Endodermal cell (in vitro differentiated cells): Measurements from ENCODE around the gene SMIM35. TPM values are rescaled to one million over a fixed set of nuclear protein-coding genes. Genes with fewer than 3 reads are reported as not detected.

Source experiments
- DNase-seq: peaks from one replicate; pipeline ENCODE4 v3.0.0-alpha.2; 2017
- H3K27ac ChIP-seq: 2 replicates; pipeline ENCODE4 v1.5.1; 2013; ENCODE audit warnings: mild to moderate bottlenecking, low read depth, low read length, moderate library complexity
- H3K27me3 ChIP-seq: 2 replicates; pipeline ENCODE4 v1.6.1; 2013; ENCODE audit warnings: mild to moderate bottlenecking, low read length, moderate library complexity; ENCODE audit not compliant: insufficient read depth, control insufficient read depth, poor library complexity, severe bottlenecking
- H3K36me3 ChIP-seq: 2 replicates; pipeline ENCODE4 v1.7.0; 2013; ENCODE audit warnings: mild to moderate bottlenecking, low read length, moderate library complexity; ENCODE audit not compliant: control insufficient read depth, insufficient read depth
- H3K4me1 ChIP-seq: one replicate; pipeline ENCODE4 v1.7.0; 2013; ENCODE audit warnings: low read length; ENCODE audit not compliant: control insufficient read depth, insufficient read depth
- H3K4me3 ChIP-seq: 2 replicates; pipeline ENCODE4 v1.5.1; 2013; ENCODE audit warnings: mild to moderate bottlenecking, low read length, moderate library complexity
- H3K9ac ChIP-seq: 2 replicates; pipeline ENCODE4 v1.6.1; 2013; ENCODE audit warnings: mild to moderate bottlenecking, low read length, moderate library complexity; ENCODE audit not compliant: poor library complexity, severe bottlenecking; ENCODE audit errors: extremely low read depth
- H3K9me3 ChIP-seq: 2 replicates; pipeline ENCODE4 v1.6.1; 2013; ENCODE audit warnings: mild to moderate bottlenecking, low read length, moderate library complexity; ENCODE audit not compliant: control insufficient read depth
- H3K27ac Mint-ChIP-seq: 2 replicates; pipeline ENCODE4 v1.8.0; 2020; ENCODE audit warnings: mixed read lengths
- H3K27me3 Mint-ChIP-seq: 2 replicates; pipeline ENCODE4 v1.8.0; 2021; ENCODE audit warnings: mild to moderate bottlenecking, mixed read lengths; ENCODE audit not compliant: insufficient read depth
- H3K36me3 Mint-ChIP-seq: 2 replicates; pipeline ENCODE4 v1.8.0; 2020; ENCODE audit warnings: low read depth, mixed read lengths
- H3K4me1 Mint-ChIP-seq: 2 replicates; pipeline ENCODE4 v1.8.0; 2020; ENCODE audit warnings: mixed read lengths
- H3K4me3 Mint-ChIP-seq: 2 replicates; pipeline ENCODE4 v1.8.0; 2020; ENCODE audit warnings: mild to moderate bottlenecking, moderate library complexity, mixed read lengths
- H3K9me3 Mint-ChIP-seq: 2 replicates; pipeline ENCODE4 v1.8.0; 2020; ENCODE audit warnings: mild to moderate bottlenecking, mixed read lengths
- WGBS, 2 experiments: methylation state at CpG; one replicate each; pipeline versions ENCODE4 v1.1.5 to v1.1.7; 2013; ENCODE audit warnings: missing lambda C conversion rate in 2 of 2, mixed read lengths in 1 of 2; ENCODE audit not compliant: insufficient coverage in 1 of 2, insufficient read length in 1 of 2; 5-methylcytosine and 5-hydroxymethylcytosine counted together
- total RNA-seq, 2 donors: library from RNA; stranded (reverse); fragmentation: NEBNext Ultra II Directional in 1 of 2; extraction: Animal tissue kit (Norgen Biotek cat#: 25700) in 1 of 2; gene quantifications; 2 replicates in 1 of 2; 3 replicates in 1 of 2; pipeline ENCODE4 v1.2.1, GENCODE V29; 2021
- TF ChIP-seq, protein P1 (sequence below): fragments of 200-600 bp; sonication (generic); conservative IDR thresholded peaks from 2 replicates; pipeline ENCODE4 v1.5.0; 2021; ENCODE audit warnings: antibody characterized with exemption, mild to moderate bottlenecking

The SMIM35 gene
- total RNA-seq, 2 donors from 2014 or later: not detected

DNA sequence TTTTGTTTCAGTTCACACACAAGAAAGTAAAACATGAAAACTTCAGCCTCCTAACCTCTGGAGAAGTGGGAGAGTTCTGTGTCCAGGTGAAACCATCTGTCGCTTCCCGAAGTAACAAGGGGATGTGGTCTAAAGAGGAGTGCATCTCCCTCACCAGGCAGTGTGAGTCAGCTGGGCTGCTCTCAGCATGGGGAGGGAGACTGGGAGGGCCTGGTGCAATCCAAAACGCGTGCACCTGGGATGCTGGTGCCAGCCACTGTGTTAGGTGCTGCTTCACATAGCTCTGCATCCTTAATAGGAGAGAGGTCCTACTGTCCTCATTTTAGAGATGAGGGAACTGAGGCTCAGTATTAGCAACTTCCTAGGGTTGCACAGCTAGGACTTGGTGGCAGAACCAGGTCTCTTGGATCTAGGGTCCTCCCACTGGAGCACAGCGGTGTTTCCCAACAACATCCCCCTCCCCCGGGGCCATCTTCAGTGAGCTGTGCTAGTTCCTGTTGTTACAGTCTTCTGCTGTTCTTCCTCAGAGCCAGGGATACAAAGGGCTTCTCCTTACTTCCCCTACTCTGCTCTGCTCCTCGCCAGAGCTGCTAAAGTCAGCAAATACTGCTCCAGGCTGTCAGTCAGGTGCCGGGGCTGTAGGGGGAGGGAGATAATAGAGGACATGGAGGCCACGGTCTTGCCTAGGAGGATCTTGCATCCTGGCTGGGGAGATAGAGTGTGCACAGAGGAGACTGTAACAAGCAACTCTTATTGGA, 92.6 kb downstream of the SMIM35 start:
- H3K9ac ChIP-seq: no peak overlapping the region
- no peaks in the 10 kb centered on the region for H3K4me1 ChIP-seq
- no peak overlapping the region for H3K4me3 ChIP-seq
- Mint-ChIP-seq H3K9me3 (no peaks in the 10 kb centered on the region), H3K36me3 (no peaks in the 10 kb centered on the region), H3K4me3 (no peak overlapping the region), H3K27me3 (peaks cover 6% of the 10 kb centered on the region), H3K4me1 (no peaks in the 10 kb centered on the region), H3K27ac (no peak overlapping the region)
- H3K9me3 ChIP-seq: no peaks in the 10 kb centered on the region
- WGBS, 2 experiments: 74 to 78% methylated on average over 6 to 9 of the region's 9 CpGs
- no peak for DNase-seq
- H3K27ac ChIP-seq: no peak overlapping the region
- H3K36me3 ChIP-seq: no peaks in the 10 kb centered on the region
- TF ChIP-seq, protein P1, sequence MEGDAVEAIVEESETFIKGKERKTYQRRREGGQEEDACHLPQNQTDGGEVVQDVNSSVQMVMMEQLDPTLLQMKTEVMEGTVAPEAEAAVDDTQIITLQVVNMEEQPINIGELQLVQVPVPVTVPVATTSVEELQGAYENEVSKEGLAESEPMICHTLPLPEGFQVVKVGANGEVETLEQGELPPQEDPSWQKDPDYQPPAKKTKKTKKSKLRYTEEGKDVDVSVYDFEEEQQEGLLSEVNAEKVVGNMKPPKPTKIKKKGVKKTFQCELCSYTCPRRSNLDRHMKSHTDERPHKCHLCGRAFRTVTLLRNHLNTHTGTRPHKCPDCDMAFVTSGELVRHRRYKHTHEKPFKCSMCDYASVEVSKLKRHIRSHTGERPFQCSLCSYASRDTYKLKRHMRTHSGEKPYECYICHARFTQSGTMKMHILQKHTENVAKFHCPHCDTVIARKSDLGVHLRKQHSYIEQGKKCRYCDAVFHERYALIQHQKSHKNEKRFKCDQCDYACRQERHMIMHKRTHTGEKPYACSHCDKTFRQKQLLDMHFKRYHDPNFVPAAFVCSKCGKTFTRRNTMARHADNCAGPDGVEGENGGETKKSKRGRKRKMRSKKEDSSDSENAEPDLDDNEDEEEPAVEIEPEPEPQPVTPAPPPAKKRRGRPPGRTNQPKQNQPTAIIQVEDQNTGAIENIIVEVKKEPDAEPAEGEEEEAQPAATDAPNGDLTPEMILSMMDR: no peak
- H3K27me3 ChIP-seq: no peaks in the 10 kb centered on the region

DNA sequence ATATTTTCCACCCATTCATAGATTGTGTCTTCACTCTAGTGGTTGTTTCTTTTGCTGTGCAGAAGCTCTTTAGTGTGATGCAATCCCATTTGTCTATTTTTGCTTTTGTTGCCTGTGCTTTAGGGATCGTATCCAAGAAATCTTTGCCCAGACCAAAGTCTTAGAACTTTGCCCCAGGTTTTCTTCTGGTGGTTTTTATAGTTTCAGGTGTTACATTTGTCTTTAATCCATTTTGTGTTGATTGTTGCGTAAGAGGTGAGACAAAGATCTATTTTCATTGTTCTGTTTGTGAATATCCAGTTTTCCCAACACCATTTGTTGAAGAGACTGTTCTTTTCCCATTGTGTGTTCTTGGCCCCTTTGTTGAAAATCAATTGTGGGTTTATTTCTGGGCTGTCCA, 94.1 kb downstream of the SMIM35 start:
- Histone ChIP-seq H3K27me3 (peaks cover 14% of the 10 kb centered on the region), H3K27ac (no peak overlapping the region), H3K9ac (no peak overlapping the region), H3K36me3 (no peaks in the 10 kb centered on the region), H3K4me3 (no peak overlapping the region), H3K4me1 (no peaks in the 10 kb centered on the region), H3K9me3 (no peaks in the 10 kb centered on the region)
- Mint-ChIP-seq H3K27ac (no peak overlapping the region), H3K4me3 (no peak overlapping the region), H3K27me3 (peaks cover 21% of the 10 kb centered on the region), H3K36me3 (no peaks in the 10 kb centered on the region), H3K4me1 (no peaks in the 10 kb centered on the region), H3K9me3 (no peaks in the 10 kb centered on the region)
- DNase-seq: no peak
- 96 to 100% methylated on average over 1 to 2 of the region's 2 CpGs for WGBS, 2 experiments
- TF ChIP-seq, protein P1: no peak

DNA sequence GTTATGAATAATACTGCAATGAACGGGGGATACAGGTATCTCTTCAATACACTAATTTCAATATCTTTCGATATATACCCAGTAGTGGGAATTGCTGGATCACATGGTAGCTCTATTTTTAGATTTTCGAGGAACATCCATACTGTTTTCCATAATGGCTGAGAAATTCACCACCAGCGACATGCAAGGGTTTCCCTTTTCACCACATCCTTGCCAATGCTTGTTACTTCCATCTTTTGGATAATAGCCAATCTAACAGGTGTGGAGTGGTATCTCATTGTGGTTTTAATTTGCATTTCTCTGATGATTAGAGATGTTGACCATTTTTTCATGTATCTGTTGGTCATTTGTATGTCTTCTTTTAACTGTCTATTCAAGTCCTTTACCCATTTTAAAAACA, 94.6 kb downstream of the SMIM35 start:
- no peaks in the 10 kb centered on the region for H3K36me3 ChIP-seq
- H3K9ac ChIP-seq: no peak overlapping the region
- WGBS, 2 experiments: 89 to 93% methylated on average over 4 of the region's 4 CpGs
- H3K4me3 ChIP-seq: no peak overlapping the region
- no peak overlapping the region for H3K27ac ChIP-seq
- Mint-ChIP-seq H3K27me3 (peaks cover 26% of the 10 kb centered on the region), H3K27ac (no peak overlapping the region), H3K9me3 (no peaks in the 10 kb centered on the region), H3K4me3 (no peak overlapping the region), H3K36me3 (no peaks in the 10 kb centered on the region), H3K4me1 (no peaks in the 10 kb centered on the region)
- peaks cover 19% of the 10 kb centered on the region for H3K27me3 ChIP-seq
- H3K9me3 ChIP-seq: no peaks in the 10 kb centered on the region
- TF ChIP-seq, protein P1: no peak
- DNase-seq: no peak
- no peaks in the 10 kb centered on the region for H3K4me1 ChIP-seq
